RWPE1 (cell line): ENCODE results near the gene RGL1.

Experiments used
- CTCF ChIA-PET: fragments of 350-600 bp; sonication (Branson Sonifier 250); formaldehyde crosslinking; extraction: SDS; loops from one replicate; lab custom pipeline; 2021; lab: Yijun Ruan, JAX
- POLR2A ChIA-PET: fragments of 400-600 bp; formaldehyde crosslinking; extraction: SDS; loops from one replicate; lab custom pipeline; 2020; ENCODE audit warnings: antibody characterized with exemption; ENCODE audit not compliant: low non-redundant PET; lab: Yijun Ruan, JAX
- DNase-seq: peaks from one replicate; pipeline ENCODE4 v3.0.0; 2012; ENCODE audit warnings: low spot score
- H3K27ac ChIP-seq: fragments of 450-650 bp; 2 replicates; pipeline ENCODE4 v1.5.1; 2017
- TF ChIP-seq, protein P1 (sequence below): fragments of 450-650 bp; conservative IDR thresholded peaks from 2 replicates; pipeline ENCODE4 v1.5.1; 2017; ENCODE audit warnings: low read depth, mild to moderate bottlenecking

Gene RGL1

DNA sequence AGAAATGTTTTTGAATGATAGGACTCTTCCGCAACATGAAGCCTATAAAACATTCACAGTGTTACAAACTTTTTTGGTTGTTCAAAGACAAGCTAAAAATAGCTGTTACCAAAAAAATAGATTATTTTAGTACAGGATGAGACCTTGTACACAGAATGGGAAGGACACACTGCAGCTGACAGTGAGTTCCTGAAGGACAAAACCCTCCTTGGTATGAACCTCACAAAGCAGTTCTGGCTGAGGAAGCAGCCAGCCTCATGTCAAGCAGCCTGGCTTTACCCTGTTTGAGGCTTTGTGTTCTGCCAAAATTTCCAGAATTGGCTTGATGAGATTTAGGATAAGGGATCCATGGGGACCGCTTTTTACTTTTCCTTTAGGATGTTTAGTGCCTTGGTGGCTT is 93.7 kb downstream of the RGL1 start:
- no peak overlapping the region for H3K27ac ChIP-seq
- ChIA-PET POLR2A (no interaction called here), CTCF (interaction anchor here (1.0 kb wide), 1 partner anchor 17 kb away, joined by 6 read pairs; no protein-coding TSS in a partner anchor)
- TF ChIP-seq, protein P1, sequence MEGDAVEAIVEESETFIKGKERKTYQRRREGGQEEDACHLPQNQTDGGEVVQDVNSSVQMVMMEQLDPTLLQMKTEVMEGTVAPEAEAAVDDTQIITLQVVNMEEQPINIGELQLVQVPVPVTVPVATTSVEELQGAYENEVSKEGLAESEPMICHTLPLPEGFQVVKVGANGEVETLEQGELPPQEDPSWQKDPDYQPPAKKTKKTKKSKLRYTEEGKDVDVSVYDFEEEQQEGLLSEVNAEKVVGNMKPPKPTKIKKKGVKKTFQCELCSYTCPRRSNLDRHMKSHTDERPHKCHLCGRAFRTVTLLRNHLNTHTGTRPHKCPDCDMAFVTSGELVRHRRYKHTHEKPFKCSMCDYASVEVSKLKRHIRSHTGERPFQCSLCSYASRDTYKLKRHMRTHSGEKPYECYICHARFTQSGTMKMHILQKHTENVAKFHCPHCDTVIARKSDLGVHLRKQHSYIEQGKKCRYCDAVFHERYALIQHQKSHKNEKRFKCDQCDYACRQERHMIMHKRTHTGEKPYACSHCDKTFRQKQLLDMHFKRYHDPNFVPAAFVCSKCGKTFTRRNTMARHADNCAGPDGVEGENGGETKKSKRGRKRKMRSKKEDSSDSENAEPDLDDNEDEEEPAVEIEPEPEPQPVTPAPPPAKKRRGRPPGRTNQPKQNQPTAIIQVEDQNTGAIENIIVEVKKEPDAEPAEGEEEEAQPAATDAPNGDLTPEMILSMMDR, result no peak
- no peak for DNase-seq

DNA sequence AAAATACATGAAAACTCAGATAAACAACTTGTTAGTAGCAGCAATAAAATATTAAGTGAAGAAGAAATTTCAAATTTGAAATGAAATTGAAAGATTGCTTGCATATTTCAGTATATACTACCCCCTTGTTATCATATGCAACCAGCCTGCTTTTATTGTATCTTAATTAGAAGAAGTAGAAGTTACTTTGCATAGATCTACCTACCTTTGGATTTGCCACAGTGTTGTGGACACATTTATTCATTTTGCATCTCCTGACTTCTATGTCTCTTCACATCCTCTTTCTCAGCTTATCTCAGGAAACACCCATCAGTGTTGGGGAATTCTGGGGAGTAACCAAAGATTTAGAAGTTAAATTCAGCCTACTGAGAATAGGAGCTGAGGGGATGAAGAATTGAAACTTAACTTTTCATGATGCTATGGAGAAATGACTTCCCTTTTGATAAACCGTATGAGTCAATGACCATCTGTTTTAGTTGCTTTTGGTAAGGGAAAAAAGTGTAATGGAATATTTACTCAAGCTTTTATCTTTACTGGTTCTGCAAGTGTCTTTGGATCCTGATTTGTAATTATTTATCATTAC is 96.9 kb downstream of the RGL1 start:
- no peak for DNase-seq
- ChIA-PET CTCF (no interaction called here), POLR2A (no interaction called here)
- TF ChIP-seq, protein P1, result no peak
- no peak overlapping the region for H3K27ac ChIP-seq

DNA sequence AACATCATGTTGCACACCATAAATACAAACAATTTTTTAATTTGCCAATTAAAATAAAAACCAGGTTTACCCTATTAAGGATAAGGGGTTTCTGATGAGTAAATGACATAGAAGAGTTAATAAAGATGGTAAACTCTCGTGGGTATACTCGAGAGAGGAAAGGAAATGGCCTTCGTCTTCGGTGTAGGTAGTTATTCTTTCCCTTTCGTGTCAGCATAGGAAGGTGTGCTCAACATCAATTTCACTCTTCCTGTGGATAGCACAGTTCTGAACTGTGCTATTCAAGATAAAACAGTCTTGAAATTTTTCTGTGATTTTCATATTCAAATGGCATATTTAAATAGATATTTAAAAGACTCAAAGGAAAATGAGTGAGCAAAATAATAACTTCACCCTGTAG is 98.2 kb downstream of the RGL1 start:
- no peak for DNase-seq
- TF ChIP-seq, protein P1, result no peak
- ChIA-PET POLR2A (no interaction called here), CTCF (no interaction called here)
- no peak overlapping the region for H3K27ac ChIP-seq

DNA sequence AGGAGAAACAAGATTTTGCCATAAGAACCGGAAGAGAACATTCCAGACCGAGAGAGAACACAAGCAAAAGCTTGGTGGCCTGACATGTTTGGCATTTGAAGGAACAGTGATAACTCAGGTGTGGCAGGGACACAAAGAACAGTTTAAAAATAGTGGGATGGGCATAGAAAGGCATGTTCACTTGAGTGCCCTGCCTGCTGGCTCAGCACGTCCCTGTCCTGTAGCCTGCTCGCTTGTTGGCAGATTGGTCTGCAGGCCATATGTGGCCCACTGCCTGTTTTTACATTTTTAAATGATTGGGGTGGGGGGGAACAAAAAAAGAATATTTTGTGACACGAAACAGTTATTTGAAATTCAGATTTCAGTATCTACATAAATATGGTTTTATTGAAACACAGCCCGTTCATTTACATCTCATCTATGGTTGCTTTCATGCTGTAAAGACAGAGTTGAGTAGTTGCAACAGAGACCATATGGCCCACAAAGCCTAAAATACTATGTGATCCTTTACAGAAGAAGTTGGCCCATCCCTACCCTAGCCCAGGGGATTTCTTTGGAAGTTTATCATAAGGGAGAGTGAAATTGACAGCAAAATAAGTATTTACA is 100.7 kb downstream of the RGL1 start:
- no peak for DNase-seq
- TF ChIP-seq, protein P1, result no peak
- ChIA-PET POLR2A (no interaction called here), CTCF (interaction anchor here (1.7 kb wide), 1 partner anchor 250 kb away, joined by 9 read pairs; no protein-coding TSS in a partner anchor)
- H3K27ac ChIP-seq, result no peak overlapping the region

DNA sequence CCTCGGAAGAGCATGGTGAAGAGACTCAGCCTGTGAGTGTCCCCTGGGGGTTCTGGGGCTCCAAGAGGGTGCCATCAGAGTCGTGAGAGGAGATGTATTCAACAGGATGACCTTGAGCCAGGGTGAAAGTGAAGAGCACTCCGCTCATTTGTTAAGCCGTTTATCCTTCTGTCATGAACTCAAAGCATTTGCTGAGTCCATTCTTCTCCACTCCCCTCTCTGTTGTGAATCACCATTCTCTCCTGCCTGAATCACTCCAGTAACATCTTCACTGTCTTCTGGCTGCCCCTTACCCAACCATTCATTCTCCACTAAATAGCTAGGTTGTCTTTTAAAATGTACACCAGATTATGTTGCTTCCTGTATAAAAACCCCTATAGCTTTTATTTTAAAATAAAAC is 102.2 kb downstream of the RGL1 start:
- DNase-seq, result no peak
- H3K27ac ChIP-seq, result no peak overlapping the region
- CTCF ChIA-PET, result interaction anchor here (0.6 to 1.1 kb wide), 3 partner anchors 9 to 642 kb away, joined by 3 to 4 read pairs (median 4); no protein-coding TSS in a partner anchor
- POLR2A ChIA-PET, result no interaction called here
- TF ChIP-seq, protein P1, result no peak

DNA sequence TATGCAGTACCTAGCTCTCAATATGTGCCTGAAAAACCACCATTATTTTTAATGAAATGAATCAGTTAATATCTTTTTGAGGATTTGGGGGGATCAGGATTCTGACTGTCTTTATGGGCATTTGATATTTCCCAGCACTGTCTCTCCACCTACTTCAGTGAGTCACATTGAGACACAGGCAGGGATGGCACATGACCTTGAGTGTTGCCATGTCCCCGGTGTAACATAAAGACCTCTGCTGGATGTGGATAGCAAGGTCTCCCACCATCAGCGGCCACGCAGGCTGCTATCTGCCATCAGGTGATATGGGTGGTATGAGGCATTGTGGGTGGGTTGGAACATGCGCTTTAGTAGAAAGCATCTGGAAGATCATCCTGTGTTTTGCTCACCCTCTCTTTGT is 103.2 kb downstream of the RGL1 start:
- DNase-seq, result no peak
- ChIA-PET POLR2A (no interaction called here), CTCF (interaction anchor here (1.0 to 1.1 kb wide), 2 partner anchors 8 to 252 kb away, joined by 3 to 4 read pairs; no protein-coding TSS in a partner anchor)
- no peak overlapping the region for H3K27ac ChIP-seq
- TF ChIP-seq, protein P1, result no peak
